SK-N-SH treated with all-trans-retinoic acid at 6 μM for 48 hours (cell line): ENCODE data around the gene PTPRCAP.
"Not testable (repeated sequence)": the region's sequence is repeated elsewhere in the genome, so short reads cannot be mapped to it uniquely, and the experiment has no call there.

ENCODE experiments used
- CREB5 ChIP-seq: fragments of 250-450 bp; sonication (Bioruptor Pico); IDR thresholded peaks from 2 replicates; pipeline ENCODE4 v1.5.1; 2020; ENCODE audit warnings: low read depth, mild to moderate bottlenecking, moderate library complexity
- PPARA ChIP-seq: fragments of 250-450 bp; sonication (Bioruptor Pico); IDR thresholded peaks from 2 replicates; pipeline ENCODE4 v1.5.0; 2020; ENCODE audit warnings: mild to moderate bottlenecking, borderline replicate concordance
- TCF4 ChIP-seq: fragments of 250-450 bp; sonication (Bioruptor Pico); IDR thresholded peaks from 2 replicates; pipeline ENCODE4 v1.8.0; 2021; ENCODE audit warnings: mild to moderate bottlenecking, moderate library complexity, borderline replicate concordance
- ZFP30 ChIP-seq: fragments of 450-650 bp; formaldehyde crosslinking; IDR thresholded peaks from 2 replicates; pipeline ENCODE4 v1.5.0; 2022; ENCODE audit warnings: mild to moderate bottlenecking, moderate library complexity

DNA sequence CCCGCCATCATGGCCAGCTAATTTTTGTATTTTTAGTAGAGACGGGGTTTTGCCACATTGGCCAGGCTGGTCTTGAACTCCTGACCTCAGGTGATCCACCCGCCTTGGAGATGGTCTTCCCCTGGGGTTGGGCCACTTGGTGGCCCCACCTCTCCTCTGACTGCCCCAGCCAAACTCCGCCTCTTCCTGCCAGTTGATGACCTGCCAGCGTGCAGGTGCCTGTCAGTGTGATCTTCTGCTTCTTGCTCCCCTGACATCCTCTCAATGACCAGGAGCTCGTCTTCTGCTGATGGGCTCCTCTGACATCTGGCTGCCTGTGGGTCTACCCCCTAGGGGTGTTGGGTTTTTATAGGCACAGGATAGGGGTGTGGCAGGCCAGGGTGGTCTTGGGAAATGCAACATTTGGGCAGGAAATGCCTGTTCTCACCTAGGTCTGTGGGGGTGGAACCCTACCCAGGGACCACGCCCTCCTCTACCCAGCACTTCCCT, 48.4 kb upstream of the PTPRCAP start:
- TF ChIP-seq PPARA (CRISPR knock-in tag); TCF4 (CRISPR knock-in tag); ZFP30; CREB5 (CRISPR knock-in tag): not testable (repeated sequence)
